HEK293T (cell line): ENCODE measurements around the gene CABLES2.

Experiments
- FOXM1 ChIP-seq: fragments of 450-650 bp; IDR thresholded peaks from 2 replicates; pipeline ENCODE4 v1.6.1; 2017; ENCODE audit warnings: mild to moderate bottlenecking, borderline replicate concordance
- NFRKB ChIP-seq: fragments of 450-650 bp; IDR thresholded peaks from 2 replicates; pipeline ENCODE4 v1.6.1; 2016; ENCODE audit warnings: mild to moderate bottlenecking, moderate library complexity
- SP1 ChIP-seq: fragments of 450-650 bp; IDR thresholded peaks from 2 replicates; pipeline ENCODE4 v1.6.1; 2017

DNA sequence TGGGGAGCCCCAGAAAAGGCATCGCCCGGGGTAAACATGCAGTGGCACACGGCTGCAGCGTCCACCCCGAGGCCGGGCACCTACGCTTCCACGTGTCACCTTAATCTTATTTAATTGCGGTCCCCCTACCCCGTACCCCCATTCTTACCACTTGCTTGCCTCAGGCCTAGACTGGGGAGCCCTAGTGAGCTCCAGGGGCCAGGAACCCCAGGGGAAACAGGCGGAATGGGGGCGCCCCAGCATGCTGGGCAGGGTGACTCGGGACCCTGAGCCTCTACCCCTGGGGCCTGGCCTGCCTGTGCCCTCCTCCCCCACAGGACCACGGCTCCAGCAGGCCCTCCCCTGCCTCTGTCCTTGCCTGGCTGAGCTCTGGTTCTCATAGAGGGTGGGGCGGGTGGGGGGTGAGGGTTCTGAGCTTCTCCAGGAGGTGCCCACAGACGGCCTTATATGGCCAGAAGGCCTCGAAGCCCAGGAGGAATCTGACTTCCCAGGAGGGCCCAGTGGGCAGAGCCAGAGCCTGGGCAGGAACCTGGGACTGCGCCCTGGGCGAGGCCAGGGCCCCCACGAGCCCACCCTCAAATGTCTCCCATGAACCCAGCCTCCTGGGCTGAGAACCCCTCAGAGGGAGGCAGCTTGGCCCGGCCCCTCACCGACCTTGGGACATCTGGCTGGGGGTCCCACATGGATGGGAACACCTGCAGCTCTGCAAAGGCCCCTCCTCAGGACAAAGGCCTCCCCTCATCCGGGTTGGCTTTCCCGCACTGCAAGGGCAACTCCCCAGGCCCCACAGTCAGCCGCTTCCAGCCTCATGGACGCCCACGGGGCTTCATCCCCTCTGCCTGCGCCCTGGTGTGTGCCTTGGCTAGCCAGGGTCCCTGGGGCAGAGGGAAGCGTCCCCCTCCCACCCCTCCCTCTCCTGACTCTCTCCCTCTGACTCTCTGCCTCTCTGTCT, 34.8 kb downstream of the CABLES2 start:
- TF ChIP-seq NFRKB (no peak), SP1 (no peak), FOXM1 (no peak)
